Neuron (in vitro differentiated cells): ENCODE results near the gene ZMAT3.

Experiments used
- H2AFZ ChIP-seq: one replicate; pipeline ENCODE4 v1.6.1; 2013; ENCODE audit warnings: low read depth, mild to moderate bottlenecking, inconsistent platforms, low read length, moderate library complexity
- H3K27me3 ChIP-seq: one replicate; pipeline ENCODE4 v1.6.1; 2013; ENCODE audit warnings: low read length; ENCODE audit not compliant: insufficient read depth
- H3K36me3 ChIP-seq: one replicate; pipeline ENCODE4 v1.6.1; 2013; ENCODE audit warnings: low read length; ENCODE audit not compliant: insufficient read depth
- H3K4me1 ChIP-seq: one replicate; pipeline ENCODE4 v1.6.1; 2013; ENCODE audit warnings: low read length; ENCODE audit not compliant: insufficient read depth
- H3K4me3 ChIP-seq: 2 replicates; pipeline ENCODE4 v1.5.1; 2013; ENCODE audit warnings: mild to moderate bottlenecking, low read length, moderate library complexity
- H3K9me3 ChIP-seq: one replicate; pipeline ENCODE4 v1.6.1; 2013; ENCODE audit warnings: low read length

Gene ZMAT3

DNA sequence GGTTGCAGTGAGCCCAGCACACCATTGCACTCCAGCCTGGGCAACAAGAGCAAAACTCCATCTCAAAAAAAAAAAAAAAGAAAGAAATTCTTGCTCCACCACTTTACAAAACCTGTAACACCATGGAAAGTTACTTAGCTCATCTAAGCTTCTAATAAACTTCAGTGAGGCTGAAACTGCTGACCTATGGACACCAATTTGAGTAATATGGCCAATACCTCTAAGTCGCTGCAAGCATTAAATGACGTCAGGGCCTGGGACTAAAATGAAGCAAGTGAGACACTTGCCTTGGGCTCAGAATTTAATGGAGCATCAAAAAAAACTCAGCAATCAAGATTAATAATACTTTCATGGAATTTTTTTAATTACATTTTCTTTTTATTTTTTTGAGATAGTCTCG is 42.5 kb downstream of the ZMAT3 start:
- Histone ChIP-seq H3K4me3 (no peak overlapping the region), H3K9me3 (no peaks in the 10 kb centered on the region), H2AFZ (no peak overlapping the region), H3K4me1 (no peaks in the 10 kb centered on the region), H3K27me3 (no peaks in the 10 kb centered on the region), H3K36me3 (peaks cover 11% of the 10 kb centered on the region)

DNA sequence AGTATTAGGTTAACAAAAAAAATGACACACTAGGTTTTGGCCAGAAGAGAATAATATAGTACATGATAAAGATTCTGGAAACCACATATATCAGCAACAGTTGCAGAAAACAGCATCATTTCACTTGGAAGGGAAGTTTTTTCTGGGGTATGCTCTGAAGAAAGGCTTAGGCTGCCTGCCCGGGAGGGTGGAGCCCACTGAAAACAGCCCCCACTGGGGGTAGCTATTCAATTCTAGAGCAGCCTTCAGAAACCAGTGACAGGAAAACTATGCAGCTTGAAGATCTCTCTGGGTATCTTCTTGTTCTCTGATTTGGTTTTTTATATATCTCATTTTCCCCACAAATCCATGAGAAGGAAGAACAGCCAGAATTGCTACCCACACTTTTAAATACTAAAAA is 43.2 kb downstream of the ZMAT3 start:
- H2AFZ ChIP-seq = no peak overlapping the region
- no peaks in the 10 kb centered on the region for H3K27me3 ChIP-seq
- H3K4me3 ChIP-seq = no peak overlapping the region
- peaks cover 11% of the 10 kb centered on the region for H3K36me3 ChIP-seq
- H3K4me1 ChIP-seq = no peaks in the 10 kb centered on the region
- no peaks in the 10 kb centered on the region for H3K9me3 ChIP-seq

DNA sequence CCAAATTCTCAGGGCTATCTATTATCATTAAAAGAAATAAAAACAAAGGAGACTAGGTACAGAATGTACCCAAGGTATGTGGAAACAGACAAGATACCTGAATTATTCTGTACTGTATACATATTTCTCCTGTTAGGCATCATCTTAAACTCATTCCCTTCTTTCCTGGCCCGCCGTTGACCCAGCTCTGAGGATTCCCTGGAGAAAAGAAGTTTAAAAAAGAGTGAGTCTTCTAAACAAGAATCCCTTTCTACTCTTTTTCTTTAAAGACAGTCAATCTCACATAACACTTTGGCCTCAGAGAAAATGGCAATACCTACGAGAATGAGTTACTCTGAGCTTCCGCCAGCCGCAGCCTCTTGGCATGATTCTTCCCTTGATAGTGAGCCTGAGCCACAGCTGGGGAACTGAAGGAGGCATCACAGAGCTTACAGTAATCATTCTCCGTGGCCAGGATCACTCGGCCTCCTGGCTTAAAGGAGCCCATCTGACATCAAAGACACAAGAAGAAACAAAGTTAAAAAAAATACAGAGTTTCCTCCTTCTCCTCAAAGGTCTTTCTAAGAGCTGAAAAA is 44.2 kb downstream of the ZMAT3 start:
- no peak overlapping the region for H3K4me3 ChIP-seq
- no peaks in the 10 kb centered on the region for H3K27me3 ChIP-seq
- H2AFZ ChIP-seq = no peak overlapping the region
- H3K4me1 ChIP-seq = no peaks in the 10 kb centered on the region
- H3K9me3 ChIP-seq = no peaks in the 10 kb centered on the region
- H3K36me3 ChIP-seq = peaks cover 11% of the 10 kb centered on the region

DNA sequence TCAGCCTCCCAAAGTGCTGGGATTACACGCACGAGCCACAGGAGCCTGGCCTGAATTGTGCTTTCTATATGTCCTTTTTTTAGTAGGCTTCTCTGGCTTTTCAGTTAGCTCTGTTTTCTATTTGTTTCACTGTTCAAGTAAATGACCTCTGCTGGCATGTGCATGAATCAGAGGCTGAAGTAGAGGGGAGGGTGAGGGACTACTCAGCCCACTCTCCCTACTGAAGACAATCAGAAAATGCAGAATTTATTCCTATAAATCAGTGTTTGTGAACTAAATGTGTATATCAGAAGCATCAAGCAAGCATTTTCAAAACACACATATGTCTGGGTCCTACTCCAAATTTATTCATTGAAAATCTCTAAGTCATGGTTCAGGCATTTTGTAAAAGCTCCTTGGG is 45.0 kb downstream of the ZMAT3 start:
- Histone ChIP-seq H3K9me3 (no peaks in the 10 kb centered on the region), H3K4me3 (no peak overlapping the region), H3K36me3 (peaks cover 15% of the 10 kb centered on the region), H3K27me3 (no peaks in the 10 kb centered on the region), H3K4me1 (no peaks in the 10 kb centered on the region), H2AFZ (no peak overlapping the region)

DNA sequence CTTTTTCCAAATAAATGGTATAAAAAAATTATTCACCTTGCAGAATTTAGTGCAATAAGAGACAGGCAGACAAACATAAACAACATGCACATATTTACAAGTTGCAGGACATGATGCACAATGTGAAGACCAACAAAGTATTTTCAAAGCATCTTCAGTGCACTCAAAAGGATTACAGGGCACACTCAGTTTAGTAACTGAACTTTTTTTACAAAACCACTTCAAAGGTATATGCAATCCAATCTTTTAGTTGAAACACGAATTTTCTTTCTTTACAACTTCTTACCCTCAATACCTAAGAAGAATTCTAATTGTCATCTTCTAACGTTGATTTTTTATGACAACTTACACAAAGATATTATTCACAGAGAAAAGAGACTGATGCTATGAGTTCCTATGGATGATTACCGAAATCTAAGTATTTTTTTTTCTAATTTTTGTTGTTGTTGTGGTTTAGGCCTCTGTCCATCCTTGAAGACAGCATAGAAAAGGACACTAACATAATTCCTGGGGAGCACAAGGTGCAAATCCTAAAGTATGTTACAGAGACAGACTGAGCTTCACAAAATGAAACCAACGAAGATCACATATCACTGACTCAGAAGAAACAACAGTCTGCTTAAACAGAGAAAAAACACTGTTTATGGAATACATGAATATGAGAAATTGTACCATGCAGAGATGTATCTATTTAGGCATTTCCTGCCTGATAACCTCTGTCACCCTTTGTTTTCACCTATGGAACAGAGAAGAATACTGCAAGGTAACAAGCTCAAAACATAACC is 50.3 kb downstream of the ZMAT3 start:
- Histone ChIP-seq H3K4me3 (no peak overlapping the region), H3K9me3 (no peaks in the 10 kb centered on the region), H3K27me3 (no peaks in the 10 kb centered on the region), H3K4me1 (peaks cover 23% of the 10 kb centered on the region), H3K36me3 (peaks cover 9% of the 10 kb centered on the region), H2AFZ (no peak overlapping the region)

DNA sequence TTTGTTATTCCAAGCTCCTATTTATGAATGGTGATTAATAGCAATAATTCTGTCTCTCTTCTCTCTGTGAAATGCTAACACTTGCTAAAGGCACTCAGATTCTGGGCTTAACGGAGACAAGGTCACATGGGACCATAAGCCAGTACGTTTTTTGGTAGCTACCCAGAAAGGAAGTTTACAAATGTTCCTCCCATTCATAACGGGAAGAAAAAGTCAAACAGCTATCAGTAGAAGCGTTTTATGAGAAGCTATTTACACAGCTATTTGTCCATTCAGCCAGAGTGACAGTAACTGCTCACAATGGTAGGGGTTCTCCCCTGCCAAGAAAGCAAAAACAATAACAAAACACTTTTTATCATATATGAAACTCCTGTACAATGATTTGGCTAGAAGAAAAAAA is 51.5 kb downstream of the ZMAT3 start:
- Histone ChIP-seq H3K27me3 (no peaks in the 10 kb centered on the region), H3K36me3 (peaks cover 9% of the 10 kb centered on the region), H2AFZ (no peak overlapping the region), H3K9me3 (no peaks in the 10 kb centered on the region), H3K4me3 (no peak overlapping the region), H3K4me1 (peaks cover 30% of the 10 kb centered on the region)

DNA sequence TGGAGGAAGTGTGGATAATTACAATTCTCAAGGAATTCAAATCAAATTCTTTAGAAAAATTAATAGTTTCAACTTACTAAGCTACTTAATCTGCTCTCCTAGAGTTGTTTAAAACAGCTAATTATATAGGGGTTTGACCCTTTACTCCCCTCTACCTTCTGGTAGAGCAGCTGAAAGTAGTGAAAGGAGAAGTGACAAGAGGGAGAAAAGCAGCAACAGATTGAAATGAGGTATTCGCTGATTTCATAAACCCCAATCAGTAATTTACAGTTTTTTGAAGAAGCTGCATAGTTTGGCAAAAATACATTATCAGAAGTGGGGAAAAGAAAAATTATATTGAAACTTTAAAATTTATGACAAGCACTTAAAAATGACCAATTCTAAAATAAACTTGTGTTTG is 52.8 kb downstream of the ZMAT3 start:
- no peak overlapping the region for H3K4me3 ChIP-seq
- H3K36me3 ChIP-seq = peaks cover 4% of the 10 kb centered on the region
- peaks cover 30% of the 10 kb centered on the region for H3K4me1 ChIP-seq
- no peaks in the 10 kb centered on the region for H3K27me3 ChIP-seq
- H3K9me3 ChIP-seq = no peaks in the 10 kb centered on the region
- no peak overlapping the region for H2AFZ ChIP-seq

DNA sequence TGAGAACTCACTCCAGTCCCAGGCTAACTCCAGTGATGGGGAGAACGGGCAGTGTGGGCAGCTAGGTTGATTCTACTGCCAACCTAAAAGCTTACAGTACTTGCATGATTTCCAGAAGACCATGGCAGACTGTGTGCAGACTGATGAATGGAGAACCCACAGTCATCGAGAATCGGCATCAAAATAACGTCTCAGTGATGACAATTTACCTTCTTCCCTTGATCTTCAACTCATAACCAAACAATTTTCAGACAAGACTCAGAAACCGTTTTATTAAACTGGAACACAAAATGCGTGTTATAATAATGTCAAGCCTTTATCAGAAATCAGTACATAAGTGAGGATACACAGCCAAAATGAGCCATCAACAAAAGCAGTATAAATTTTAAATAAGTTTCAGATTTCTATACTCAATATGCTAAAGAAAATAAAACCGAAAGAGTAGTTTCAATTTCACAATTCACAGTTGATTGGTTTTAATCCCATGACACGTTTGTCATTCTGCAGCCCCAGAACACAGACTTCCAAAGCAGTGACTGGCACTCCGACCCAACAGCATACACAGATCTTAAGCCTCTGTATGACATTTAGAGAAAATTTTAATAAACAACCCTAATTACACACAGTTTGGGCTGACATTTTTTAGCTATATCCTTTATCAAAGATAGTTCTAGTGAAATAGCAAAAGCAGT is 54.5 kb downstream of the ZMAT3 start:
- no peaks in the 10 kb centered on the region for H3K27me3 ChIP-seq
- no peak overlapping the region for H3K4me3 ChIP-seq
- no peaks in the 10 kb centered on the region for H3K9me3 ChIP-seq
- peaks cover 30% of the 10 kb centered on the region for H3K4me1 ChIP-seq
- peaks cover 3% of the 10 kb centered on the region for H3K36me3 ChIP-seq
- H2AFZ ChIP-seq = no peak overlapping the region

DNA sequence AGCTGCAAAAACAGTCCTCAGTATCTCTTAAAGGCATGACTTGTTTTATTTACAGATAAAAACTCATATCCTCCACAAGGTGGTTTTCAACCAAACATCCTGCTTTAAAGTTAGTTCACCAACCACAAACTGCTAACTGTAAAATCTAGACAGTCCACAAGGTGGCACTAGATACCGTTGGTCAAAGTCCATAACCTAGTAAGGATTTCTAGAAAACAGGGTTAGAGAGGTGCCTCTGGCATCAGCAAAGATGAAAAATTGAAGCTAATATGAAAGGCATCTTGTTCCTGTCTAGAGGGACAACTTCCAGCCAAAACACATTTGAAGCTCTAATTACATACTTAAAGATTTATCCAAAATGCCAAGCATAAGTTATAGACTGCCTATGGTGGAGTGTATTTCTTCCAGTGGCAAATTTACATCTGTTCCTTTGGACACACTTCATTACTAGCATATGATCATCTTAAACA is 56.0 kb downstream of the ZMAT3 start:
- Histone ChIP-seq H3K27me3 (no peaks in the 10 kb centered on the region), H3K4me3 (no peak overlapping the region), H3K4me1 (peaks cover 26% of the 10 kb centered on the region), H3K9me3 (no peaks in the 10 kb centered on the region), H3K36me3 (no peaks in the 10 kb centered on the region), H2AFZ (no peak overlapping the region)

DNA sequence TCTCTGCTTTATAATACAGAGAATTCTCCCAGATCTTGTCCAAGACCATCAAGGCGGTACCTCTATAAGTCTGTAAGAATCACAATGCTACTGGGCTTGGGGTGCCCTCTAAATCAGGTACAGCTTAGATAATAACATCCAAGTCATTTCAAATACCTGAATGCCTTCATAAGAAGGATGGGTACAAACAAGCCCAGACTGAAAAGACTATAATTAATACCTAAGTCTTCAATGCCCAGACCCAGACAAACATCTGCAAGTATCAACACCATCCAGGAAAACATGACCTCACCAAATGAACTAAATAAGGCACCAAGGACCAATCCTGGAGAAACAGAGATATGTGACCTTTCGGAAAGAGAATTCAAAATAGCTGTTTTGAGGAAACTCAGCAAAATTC is 65.9 kb downstream of the ZMAT3 start:
- H3K4me1 ChIP-seq = no peaks in the 10 kb centered on the region
- H3K9me3 ChIP-seq = no peaks in the 10 kb centered on the region
- H3K4me3 ChIP-seq = no peak overlapping the region
- no peak overlapping the region for H2AFZ ChIP-seq
- H3K27me3 ChIP-seq = no peaks in the 10 kb centered on the region
- no peaks in the 10 kb centered on the region for H3K36me3 ChIP-seq

DNA sequence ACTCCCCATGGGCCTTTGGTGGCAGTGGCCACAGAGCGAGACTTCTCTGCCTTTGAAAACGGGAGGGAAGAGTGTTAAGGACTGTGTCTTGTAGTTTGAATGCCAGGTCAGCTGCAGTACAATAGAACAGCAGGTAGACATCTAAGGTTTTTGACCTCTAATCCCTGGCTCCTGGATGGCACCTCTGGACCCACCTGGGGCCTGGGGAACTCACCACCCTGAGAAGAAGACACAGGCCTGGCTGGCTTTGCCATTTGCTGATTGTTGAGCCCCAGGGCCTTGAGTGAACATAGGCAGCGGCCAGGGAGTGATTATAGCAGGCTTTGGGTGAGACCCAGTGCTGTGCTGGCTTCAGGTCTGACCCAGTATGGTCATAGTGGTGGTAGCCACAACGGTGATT is 66.4 kb downstream of the ZMAT3 start:
- Histone ChIP-seq H3K9me3 (no peaks in the 10 kb centered on the region), H2AFZ (no peak overlapping the region)

DNA sequence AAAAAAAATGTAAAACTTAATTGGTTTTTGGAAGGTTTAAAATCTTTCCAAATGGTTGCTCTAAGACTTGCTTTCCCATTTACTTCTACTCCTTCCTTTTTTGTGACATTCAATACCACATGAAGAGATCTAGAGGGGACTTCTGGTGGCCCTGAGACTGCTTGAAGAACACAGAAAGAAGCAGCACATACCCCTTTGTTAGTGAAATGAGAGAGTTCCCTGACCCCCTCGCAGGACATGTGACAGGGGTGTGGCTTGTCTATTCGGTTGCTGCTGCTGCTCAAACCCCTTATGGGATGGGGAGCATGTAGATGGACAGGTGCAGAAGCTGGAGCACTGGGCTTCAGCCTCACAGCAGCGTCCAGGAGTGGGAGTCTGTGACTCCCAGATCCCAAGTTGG is 71.0 kb downstream of the ZMAT3 start:
- Histone ChIP-seq H2AFZ (no peak overlapping the region), H3K4me3 (no peak overlapping the region), H3K36me3 (no peaks in the 10 kb centered on the region), H3K4me1 (no peaks in the 10 kb centered on the region), H3K27me3 (no peaks in the 10 kb centered on the region), H3K9me3 (no peaks in the 10 kb centered on the region)

More for the DNA sequence above, 66.4 kb downstream of the ZMAT3 start:
- H3K27me3 ChIP-seq = no peaks in the 10 kb centered on the region
- H3K36me3 ChIP-seq = no peaks in the 10 kb centered on the region
- no peaks in the 10 kb centered on the region for H3K4me1 ChIP-seq
- H3K4me3 ChIP-seq = no peak overlapping the region

DNA sequence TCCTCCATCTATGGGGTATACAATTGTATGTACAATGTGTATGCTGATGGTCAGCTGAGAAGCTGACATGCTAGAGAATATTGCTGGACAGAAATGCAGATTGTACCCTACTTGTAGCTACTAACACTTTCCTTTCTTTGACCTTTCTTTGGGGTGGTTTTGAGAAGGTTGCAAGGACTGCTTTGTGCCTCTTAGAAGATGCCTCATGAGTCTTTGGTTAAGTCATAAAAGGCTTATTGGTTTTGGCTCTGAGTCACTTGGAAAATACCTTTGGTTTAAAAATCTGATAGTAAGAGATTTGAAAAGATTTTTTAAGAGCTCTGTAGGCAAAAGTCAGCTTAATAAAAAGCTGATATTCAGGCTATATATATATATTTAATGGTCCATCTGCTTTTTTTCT is 71.5 kb downstream of the ZMAT3 start:
- H3K4me3 ChIP-seq = no peak overlapping the region

More for the DNA sequence above, 71.5 kb downstream of the ZMAT3 start:
- Histone ChIP-seq H3K4me1 (no peaks in the 10 kb centered on the region), H3K36me3 (no peaks in the 10 kb centered on the region), H3K9me3 (no peaks in the 10 kb centered on the region), H3K27me3 (no peaks in the 10 kb centered on the region), H2AFZ (no peak overlapping the region)
